Measurements from ENCODE around the gene OVOL1.
"Not testable (repeated sequence)": the region's sequence is repeated elsewhere in the genome, so short reads cannot be mapped to it uniquely, and the experiment has no call there.

Gene OVOL1

GRCh38 chr11:65786786-65787636 is at the start of gene OVOL1:
TSS of gene OVOL1 (plus strand) at chr11:65787063. CDS start at chr11:65787374, 311 bp downstream.
- DNase-seq, result no peak

DNA sequence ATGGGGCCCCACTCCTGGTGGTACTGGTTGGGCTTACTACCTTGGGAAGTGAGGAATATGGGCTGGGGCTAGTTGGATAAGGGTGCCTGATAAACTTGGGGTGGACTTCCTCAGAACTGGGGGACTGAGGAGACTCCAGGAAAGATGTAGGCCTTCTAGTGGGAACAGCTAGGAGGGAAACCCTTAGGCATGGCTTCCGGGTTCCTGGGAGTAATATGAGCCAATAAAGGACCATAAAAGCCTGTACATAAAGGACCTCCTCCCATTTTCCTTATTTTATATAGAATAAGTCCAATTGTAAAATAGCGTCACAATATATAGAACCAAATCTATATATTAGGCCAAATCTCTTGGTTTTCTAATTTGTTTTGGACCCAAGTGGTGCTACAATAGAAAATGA is 47.8 kb upstream of the OVOL1 start:
- DNase-seq, result no peak

DNA sequence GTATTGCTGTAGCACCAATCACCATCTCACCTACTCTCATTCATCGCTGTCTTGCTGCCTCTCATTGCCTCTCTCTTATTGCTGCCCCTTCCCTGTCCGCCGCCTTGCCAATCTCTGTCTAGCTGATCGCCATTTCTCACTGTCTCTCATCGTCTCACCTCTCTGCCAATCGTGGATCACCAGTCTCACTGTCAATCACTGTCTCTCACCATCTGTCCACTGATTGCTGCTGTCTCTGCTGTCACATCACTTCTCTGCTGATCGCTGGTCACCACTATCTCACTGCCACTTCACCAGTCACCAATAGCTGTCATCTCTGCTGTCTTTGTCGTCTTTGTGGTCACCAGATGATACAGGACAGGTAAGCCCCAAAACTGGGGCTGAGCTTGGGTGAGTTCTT is 45.7 kb upstream of the OVOL1 start:
- DNase-seq, result no peak

GRCh38 chr11:65742353-65742752 is 44.5 kb upstream of the OVOL1 start:
- DNase-seq, result no peak

DNA sequence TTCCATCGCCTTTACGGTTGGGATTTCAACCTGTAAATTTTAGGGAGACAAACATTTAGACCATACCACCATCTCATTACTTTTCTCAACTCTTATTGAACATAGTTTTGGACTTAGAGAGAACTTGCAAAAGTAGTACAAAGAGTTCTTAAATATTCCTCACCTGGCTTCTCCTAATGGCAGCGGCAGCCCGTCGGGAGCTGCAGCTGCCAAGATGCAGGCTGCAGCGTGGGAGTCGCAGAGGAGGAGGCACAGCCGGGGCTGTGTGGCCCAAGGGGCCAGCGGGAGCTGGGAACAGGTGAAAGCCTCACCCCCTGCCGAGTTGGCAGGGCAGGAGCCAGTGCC is 43.2 kb upstream of the OVOL1 start:
- no peak for DNase-seq

DNA sequence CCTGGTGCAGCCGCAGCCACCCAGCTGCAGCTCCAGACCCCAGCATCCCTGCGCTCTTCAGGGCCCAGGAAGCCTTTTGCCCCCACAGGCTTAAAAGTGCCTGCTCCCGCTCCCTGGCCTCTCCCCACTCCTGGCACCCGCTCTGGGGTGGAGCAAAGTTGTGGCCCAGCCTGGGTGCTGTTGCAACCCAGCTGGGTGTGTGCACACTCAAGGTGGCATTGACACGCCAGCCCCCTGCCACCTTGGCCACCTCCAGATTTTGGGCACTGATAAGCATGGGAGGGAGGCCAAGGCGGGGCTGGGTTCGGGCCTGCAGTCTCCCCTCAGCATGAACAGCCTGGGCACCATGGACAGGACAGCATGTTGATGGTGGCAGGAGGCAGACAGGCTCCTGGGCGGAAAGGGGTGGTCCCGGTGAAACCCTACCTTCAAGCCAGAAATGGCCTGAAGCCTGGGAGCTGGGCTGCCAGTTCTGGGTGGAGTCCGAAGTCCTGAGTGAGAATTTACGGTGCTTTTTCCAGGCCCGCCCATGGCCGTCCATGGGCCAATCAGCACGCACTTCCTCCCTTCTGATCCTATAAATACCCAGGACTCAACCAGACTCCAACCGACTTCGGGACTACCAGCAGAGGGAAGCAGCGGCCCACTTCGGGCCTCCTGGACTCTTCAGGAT is 42.7 kb upstream of the OVOL1 start:
- DNase-seq, result no peak

DNA sequence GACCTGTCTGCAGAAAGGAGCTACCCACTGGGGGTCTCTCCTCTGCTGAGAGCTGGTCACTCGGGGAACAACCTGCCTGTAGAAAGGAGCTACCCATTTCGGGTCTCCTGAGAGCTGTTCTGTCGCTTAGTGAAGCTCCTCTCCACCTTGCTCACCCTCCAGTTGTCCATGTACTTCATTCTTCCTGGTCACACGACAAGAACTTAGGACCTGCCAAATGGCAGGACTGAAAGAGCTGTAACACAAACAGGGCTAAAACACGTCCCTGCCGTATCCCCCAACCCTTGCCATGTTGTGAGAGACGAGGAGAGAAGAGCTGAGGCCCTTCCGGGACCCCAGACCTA is 42.2 kb upstream of the OVOL1 start:
- DNase-seq, result no peak

GRCh38 chr11:65745049-65745448 is 41.8 kb upstream of the OVOL1 start:
- no peak for DNase-seq

GRCh38 chr11:65762169-65762568 is 24.7 kb upstream of the OVOL1 start:
- not testable (repeated sequence) for DNase-seq

DNA sequence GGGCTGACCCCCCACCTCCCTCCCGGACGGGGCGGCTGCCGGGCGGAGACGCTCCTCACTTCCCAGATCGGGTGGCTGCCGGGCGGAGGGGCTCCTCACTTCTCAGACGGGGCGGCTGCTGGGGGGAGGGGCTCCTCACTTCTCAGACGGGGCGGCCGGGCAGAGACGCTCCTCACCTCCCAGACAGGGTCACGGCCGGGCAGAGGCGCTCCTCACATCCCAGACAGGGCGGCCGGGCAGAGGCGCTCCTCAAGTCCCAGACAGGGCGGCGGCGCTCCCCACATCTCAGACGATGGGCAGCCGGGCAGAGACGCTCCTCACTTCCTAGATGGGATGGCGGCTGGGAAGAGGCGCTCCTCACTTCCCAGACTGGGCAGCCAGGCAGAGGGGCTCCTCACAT is 24.0 kb upstream of the OVOL1 start:
- not testable (repeated sequence) for DNase-seq

GRCh38 chr11:65764434-65764833 is 22.4 kb upstream of the OVOL1 start:
- no peak for DNase-seq

DNA sequence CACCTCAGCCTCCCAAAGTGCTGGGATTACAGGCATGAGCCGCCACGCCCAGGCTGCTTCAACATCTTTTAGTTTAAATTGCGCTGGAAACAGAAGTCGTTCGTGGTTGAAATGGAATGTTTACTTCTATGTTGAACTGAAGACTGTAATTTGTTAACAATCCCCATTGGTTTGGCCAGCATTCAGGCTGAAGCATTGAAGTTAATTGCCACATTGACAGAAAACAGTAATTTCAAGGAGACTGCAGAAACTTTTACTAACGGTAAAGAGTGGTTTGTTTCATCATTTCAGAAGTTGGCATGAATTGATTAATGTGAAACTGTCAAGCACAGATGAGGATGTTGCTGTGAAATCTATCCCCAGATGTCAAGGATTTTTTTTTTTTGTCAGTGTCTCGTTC is 20.3 kb upstream of the OVOL1 start:
- no peak for DNase-seq

DNA sequence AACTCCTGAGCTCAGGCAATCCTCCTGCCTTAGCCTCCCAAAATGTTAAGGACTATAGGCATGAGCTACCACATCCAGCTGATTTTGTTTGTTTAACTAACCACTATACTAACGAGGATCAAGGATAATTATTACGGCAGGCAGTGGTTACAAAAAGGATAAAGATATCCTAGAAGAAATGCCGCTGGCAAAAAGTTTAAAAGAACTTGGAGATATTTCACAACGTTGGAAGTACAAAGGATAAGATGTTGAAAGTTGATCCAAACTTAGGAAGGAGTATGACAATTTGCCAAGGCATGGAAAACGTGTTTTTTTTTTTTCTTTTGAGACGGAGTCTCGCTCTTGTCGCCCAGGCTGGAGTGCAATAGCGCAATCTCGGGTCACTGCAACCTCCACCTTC is 19.5 kb upstream of the OVOL1 start:
- no peak for DNase-seq

GRCh38 chr11:65767806-65768205 is 19.1 kb upstream of the OVOL1 start:
- not testable (repeated sequence) for DNase-seq

GRCh38 chr11:65770951-65771567 is 15.8 kb upstream of the OVOL1 start:
- no peak for DNase-seq

GRCh38 chr11:65771589-65772112 is 15.2 kb upstream of the OVOL1 start:
- DNase-seq, result no peak

- DNase-seq, result no peak
Observed at GRCh38 chr11:65773784-65774411, 13.0 kb upstream of the OVOL1 start.

DNA sequence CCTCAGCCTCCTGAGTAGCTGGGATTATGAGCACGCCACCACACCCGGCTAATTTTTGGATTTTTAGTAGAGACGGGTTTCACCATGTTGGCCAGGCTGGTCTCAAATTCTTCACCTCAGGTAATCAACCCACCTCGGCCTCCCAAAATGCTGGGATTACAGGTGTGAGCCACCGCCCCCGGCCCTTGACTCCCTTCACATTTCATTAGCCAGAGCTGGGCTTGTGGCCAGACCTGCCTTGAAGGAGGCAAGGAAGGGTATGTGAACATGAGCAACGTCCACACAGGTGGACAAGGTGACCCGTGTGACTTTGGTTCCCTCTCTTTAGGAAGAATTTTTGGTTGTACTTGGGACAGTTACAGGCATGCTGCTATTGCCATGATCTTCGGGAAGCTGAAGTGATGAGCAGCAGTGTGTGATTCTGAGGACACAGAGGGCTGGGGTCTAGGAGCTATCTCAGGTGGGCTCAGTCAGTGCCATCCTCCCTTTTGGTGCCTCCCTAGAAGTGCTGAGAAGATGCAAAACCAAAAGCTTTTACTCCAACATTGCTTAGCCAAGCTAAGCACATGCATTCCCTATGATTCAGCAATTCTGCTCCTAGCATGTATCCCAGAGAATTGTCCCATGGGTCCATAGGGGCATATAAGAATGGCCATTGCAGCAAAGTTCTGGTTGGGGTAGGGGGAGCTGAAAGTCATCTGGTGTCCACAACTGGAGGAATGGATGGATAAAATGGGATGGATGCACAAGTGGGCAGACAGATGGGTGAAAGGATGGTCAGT is 12.1 kb upstream of the OVOL1 start:
- no peak for DNase-seq

DNA sequence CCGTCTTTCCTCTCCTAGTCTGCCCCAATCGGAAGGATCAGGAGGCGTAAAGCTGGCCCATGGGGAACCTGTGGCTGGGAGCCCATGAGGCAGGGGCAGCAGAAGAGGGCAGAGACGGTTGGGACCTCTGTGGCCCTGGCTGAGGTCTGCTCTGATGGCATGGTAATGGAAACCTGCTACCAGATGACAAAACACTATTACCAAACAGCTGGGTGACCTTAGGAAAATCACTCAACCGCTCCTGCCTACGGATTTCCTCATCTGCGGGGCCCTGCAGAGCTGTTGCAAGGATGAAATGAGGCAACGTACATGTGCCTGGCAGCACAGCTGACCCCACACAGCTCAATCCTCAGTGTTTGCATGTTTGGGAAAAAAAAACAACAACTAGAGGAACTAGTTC is 10.7 kb upstream of the OVOL1 start:
- no peak for DNase-seq

GRCh38 chr11:65776710-65777141 is 10.1 kb upstream of the OVOL1 start:
- no peak for DNase-seq

GRCh38 chr11:65777241-65777640 is 9.6 kb upstream of the OVOL1 start:
- DNase-seq, result no peak

- DNase-seq, result no peak
Observed at GRCh38 chr11:65777821-65778361, 9.0 kb upstream of the OVOL1 start.
